HFF-Myc (cell line): Measurements from ENCODE around the gene EVX1.

ENCODE experiments used
- DNase-seq: peaks from one replicate; pipeline ENCODE4 v3.0.0-alpha.2; 2011; ENCODE audit warnings: low read depth; ENCODE audit errors: extremely low read depth
- H3K4me3 ChIP-seq: replicated peaks from 2 replicates; pipeline ENCODE4 v1.5.1; 2011; ENCODE audit warnings: low read depth, mild to moderate bottlenecking, control low read depth, low read length
- CTCF ChIP-seq: IDR thresholded peaks from 2 replicates; pipeline ENCODE4 v1.5.1; 2012; ENCODE audit warnings: mild to moderate bottlenecking, low read depth, low read length, control low read depth; ENCODE audit errors: missing control alignments

EVX1 gene

GRCh38 chr7:27207348-27207985, 35.1 kb upstream of the EVX1 start:
- DNase-seq, result no peak
- no peak for TF ChIP-seq CTCF

DNA sequence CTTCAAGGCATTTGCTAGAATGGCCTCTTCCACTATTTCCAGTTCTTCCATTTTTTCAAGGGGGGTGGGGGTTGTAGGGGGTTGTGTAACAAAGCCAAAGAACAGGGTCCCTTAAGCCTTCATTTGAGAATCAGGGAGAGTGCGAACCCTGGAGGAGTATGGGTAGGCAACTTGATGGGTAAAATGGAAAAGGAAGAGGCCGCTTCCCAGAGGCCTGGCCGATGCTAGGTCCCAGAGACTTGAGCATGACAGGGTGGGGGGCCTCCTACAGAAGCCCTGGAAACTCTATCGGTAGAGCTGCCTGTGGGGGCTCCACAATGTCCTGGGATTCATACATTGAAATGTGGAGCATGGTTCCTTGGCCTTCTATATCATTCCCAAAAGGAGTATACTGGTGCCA, 33.6 kb upstream of the EVX1 start:
- no peak overlapping the region for H3K4me3 ChIP-seq
- DNase-seq, result no peak
- no peak for TF ChIP-seq CTCF

More at GRCh38 chr7:27207348-27207985, 35.1 kb upstream of the EVX1 start:
- no peak overlapping the region for H3K4me3 ChIP-seq

DNA sequence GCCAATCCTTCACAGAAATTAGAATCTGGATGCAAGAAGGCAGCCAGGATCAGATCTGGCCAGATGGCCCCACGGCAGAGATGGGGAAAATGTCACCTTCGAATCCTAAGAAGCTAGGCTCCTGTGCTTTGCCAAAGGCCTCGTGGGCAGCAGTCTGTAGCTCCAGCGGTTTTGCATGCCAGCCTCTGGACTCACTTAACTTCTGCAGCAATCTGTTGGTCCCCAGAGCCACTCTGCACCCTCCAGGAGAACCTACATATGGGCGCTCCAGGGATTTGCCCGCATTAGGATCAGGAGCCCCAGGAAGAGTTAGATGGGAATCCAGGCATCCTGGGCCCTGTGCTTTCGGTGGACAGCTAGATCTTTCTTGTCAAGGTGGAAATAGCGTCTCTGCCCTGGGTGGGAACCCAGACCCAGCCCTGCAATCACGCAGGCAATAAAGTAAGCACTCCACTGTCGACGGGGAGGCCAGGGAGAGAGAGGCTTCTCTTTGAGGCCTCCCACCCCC, 32.6 kb upstream of the EVX1 start:
- H3K4me3 ChIP-seq, result no peak overlapping the region
- DNase-seq, result no peak
- no peak for TF ChIP-seq CTCF

DNA sequence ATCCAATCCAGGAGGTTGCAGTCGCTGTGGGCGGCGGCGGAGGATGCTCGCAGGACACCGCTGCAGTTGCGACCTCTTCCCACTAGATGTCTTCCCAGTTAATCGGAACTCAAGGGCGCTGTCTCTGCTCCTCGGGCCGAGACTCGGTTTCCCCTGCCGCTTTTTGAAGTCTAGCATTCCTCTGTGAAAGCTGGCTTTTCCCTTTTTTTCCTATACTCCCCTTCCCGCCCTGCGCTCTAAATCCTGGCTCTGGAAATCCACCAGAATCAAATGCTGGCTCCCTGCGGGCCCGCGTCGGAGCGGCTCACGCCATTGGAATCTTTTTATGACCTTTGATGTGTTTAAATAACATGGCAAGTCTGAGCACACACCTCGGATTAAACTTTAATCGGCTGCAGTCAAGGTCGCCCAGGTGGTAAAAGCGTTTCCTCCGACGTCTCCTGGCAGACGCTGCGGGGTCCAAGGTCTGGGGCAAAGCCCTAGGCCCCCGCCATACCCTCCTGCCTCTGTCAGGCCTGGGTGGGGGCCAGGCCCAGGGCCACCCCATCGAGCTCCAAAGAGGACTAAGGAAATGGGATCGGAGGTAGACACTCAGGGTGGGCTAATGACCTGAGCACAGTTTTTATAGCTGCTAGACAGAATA, 32.0 kb upstream of the EVX1 start:
- no peak overlapping the region for H3K4me3 ChIP-seq
- DNase-seq, result no peak
- peak; percentile 69 for TF ChIP-seq CTCF

GRCh38 chr7:27211084-27211446, 31.5 kb upstream of the EVX1 start:
- no peak for TF ChIP-seq CTCF
- H3K4me3 ChIP-seq, result no peak overlapping the region
- no peak for DNase-seq

DNA sequence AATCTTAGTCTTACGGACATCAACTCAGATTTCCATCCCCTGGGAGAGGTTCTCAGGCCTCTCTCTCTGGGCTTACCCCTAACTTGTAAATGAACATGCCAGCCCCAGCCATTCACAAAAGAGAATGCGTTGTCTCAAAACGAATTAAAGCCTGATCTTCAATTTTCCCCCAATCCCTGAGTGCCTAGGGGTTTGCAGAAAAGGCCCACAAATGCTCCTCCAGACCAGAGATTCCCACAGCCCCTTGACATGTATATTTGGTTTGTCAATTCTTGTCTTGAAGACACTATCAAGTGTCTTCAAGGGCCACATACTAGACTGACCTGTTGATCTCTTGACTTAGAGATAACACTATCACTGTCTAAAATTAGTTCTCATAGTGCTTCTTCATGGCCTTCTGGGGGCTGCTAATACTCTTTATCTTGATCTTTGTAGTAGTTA, 30.8 kb upstream of the EVX1 start:
- TF ChIP-seq CTCF, result no peak
- no peak for DNase-seq
- H3K4me3 ChIP-seq, result no peak overlapping the region
